Adrenal gland (tissue), 12 donors: Measurements from ENCODE around the gene MAGEF1. TPM values are rescaled to one million over a fixed set of nuclear protein-coding genes. Genes with fewer than 3 reads are reported as not detected.
"Not testable (repeated sequence)": the region's sequence is repeated elsewhere in the genome, so short reads cannot be mapped to it uniquely, and the experiment has no call there.

Experiments
- DNase-seq, 7 donors: peaks; one replicate each; pipeline ENCODE4 v3.0.0-alpha.2; 2019 to 2020
- H3K27ac ChIP-seq, 5 donors: fragments of 200-600 bp; sonication (generic) in 4 of 5; 1 replicate in 3 of 5; 2 replicates in 2 of 5; pipeline versions ENCODE4 v1.5.1 to v1.8.0; 2016 to 2020; ENCODE audit warnings: mild to moderate bottlenecking in 1 of 5
- H3K27me3 ChIP-seq: fragments of 200-600 bp; 2 replicates; pipeline ENCODE4 v1.8.0; 2021
- H3K36me3 ChIP-seq, 2 donors: fragments of 200-600 bp; replicated peaks in 1 of 2; 1 replicate in 1 of 2; 2 replicates in 1 of 2; pipeline versions ENCODE4 v1.5.1 to v1.8.0; 2018 to 2022
- H3K4me1 ChIP-seq, 2 donors: fragments of 200-600 bp; replicated peaks in 1 of 2; 1 replicate in 1 of 2; 2 replicates in 1 of 2; pipeline versions ENCODE4 v1.5.1 to v1.8.0; 2018 to 2021
- H3K4me3 ChIP-seq, 4 donors: fragments of 200-600 bp; sonication (generic) in 3 of 4; one replicate each; pipeline ENCODE4 v1.5.1; 2016 to 2018
- H3K9me3 ChIP-seq, 3 donors: fragments of 200-600 bp; sonication (generic) in 1 of 3; replicated peaks in 1 of 3; 1 replicate in 2 of 3; 2 replicates in 1 of 3; pipeline versions ENCODE4 v1.5.1 to v1.8.0; 2016 to 2021
- POLR2A ChIP-seq, 2 donors: fragments of 450-650 bp; IDR thresholded peaks; one replicate each; pipeline ENCODE4 v1.6.1; 2017; ENCODE audit warnings: antibody characterized with exemption in 2 of 2, mild to moderate bottlenecking in 2 of 2, moderate library complexity in 1 of 2
- WGBS, 4 donors: extraction: QIAGEN DNeasy Blood & Tissue Kit in 2 of 4; methylation state at CpG; one replicate each; pipeline versions ENCODE4 v1.1.5 to v1.1.7; 2013 to 2017; 5-methylcytosine and 5-hydroxymethylcytosine counted together
- intact Hi-C, 2 donors: fragments of 100-400 bp; cut with DNase I; formaldehyde crosslinking; loops; one replicate each; pipeline versions ENCODE4 v1.14.1 to v1.15.0; 2022 to 2023
- polyA plus RNA-seq, 3 donors: library from polyadenylated mRNA; stranded (reverse); fragments of 200-250 nt in 2 of 3; fragments of 350-450 nt in 1 of 3; fragmentation: Illumina TruSeq in 1 of 3; extraction: RNeasy Lipid Tissue Mini Kit (QIAGEN cat#74804) in 1 of 3; gene quantifications; one replicate each; pipeline ENCODE4 v1.2.3, GENCODE V29; 2013 to 2014
- total RNA-seq, 9 donors: library from RNA; depleted of rRNA in 4 of 9; stranded (reverse); fragments of >200 nt in 4 of 9; fragments of 120-200 nt in 1 of 9; fragmentation: NEBNext Ultra II Directional in 1 of 9; extraction: Animal tissue kit (Norgen Biotek cat#: 25700) in 1 of 9; gene quantifications; one replicate each; pipeline versions ENCODE4 v1.1.0 to v1.2.4, GENCODE V29; 2013 to 2023
- TF ChIP-seq, protein P1 (sequence below), 6 experiments: fragments of 450-650 bp in 4 of 6; fragments of 200-600 bp in 2 of 6; sonication (generic) in 1 of 6; IDR thresholded peaks; 1 replicate in 5 of 6; 2 replicates in 1 of 6; pipeline versions ENCODE4 v1.5.1 to v1.8.0; 2016 to 2021; ENCODE audit warnings: antibody characterized with exemption in 6 of 6, mild to moderate bottlenecking in 2 of 6, moderate library complexity in 1 of 6
- donor health status: healthy with polysubstance abuse.
- donor health status: Bipolar disorder and iron deficiency.
- donor health status: DM: yes; HTN: yes; CAD: no.
- donor health status: DM: no; HTN: no; CAD: no.
- donor health status: DM: no; HTN: no; CAD: no.
- donor health status: DM: yes; HTN: yes; CAD: no.

MAGEF1 gene
- total and polyA plus RNA-seq, 12 donors = 22.1 to 69.1 (median 36.3) TPM

DNA sequence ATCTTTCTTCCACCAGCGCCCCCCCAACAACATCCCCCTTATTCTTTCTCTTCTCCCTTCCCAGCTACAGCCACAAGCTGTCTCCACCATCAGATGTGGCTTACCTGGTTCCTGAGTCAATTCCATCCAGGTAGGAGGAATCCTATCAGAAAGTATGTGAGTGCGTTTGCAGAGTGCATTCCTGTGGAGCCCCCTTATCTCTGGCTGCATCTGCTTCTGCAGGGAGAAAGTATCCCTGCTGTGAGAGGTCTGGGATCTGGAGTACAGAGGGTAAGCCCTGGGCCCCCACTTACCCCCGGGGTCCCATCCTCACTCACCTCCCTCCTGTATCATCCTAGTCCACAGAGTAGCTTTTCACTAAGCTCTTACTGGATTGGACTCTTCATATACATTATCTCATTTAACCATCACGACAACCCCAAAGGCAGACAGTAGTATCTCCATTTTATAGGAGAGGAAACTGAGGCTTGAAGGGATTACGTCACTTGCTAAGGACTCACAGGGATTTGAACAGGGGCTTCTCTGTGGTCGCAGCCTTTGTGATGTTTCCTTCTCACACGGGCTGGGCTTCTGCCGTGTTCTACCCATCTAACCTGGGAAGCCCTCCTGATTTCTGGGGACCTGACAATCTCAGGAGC is 22.2 kb upstream of the MAGEF1 start:
- WGBS, 4 donors = 82 to 86% (median 84%) methylated on average over 8 of the region's 8 CpGs
- Histone ChIP-seq H3K27me3 (no peaks in the 10 kb centered on the region), H3K4me1 (no peaks in the 10 kb centered on the region), H3K4me3 (no peak overlapping the region), H3K27ac (no peak overlapping the region), H3K36me3 (no peaks in the 10 kb centered on the region), H3K9me3 (no peaks in the 10 kb centered on the region)
- TF ChIP-seq, protein P1, sequence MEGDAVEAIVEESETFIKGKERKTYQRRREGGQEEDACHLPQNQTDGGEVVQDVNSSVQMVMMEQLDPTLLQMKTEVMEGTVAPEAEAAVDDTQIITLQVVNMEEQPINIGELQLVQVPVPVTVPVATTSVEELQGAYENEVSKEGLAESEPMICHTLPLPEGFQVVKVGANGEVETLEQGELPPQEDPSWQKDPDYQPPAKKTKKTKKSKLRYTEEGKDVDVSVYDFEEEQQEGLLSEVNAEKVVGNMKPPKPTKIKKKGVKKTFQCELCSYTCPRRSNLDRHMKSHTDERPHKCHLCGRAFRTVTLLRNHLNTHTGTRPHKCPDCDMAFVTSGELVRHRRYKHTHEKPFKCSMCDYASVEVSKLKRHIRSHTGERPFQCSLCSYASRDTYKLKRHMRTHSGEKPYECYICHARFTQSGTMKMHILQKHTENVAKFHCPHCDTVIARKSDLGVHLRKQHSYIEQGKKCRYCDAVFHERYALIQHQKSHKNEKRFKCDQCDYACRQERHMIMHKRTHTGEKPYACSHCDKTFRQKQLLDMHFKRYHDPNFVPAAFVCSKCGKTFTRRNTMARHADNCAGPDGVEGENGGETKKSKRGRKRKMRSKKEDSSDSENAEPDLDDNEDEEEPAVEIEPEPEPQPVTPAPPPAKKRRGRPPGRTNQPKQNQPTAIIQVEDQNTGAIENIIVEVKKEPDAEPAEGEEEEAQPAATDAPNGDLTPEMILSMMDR (IDR thresholded peaks at IDR 0.05) = no peak
- TF ChIP-seq POLR2A (IDR thresholded peaks at IDR 0.05) = no peak
- DNase-seq = peak in 1 of 7 donors; percentile 2
- intact Hi-C loops = no loop called here

DNA sequence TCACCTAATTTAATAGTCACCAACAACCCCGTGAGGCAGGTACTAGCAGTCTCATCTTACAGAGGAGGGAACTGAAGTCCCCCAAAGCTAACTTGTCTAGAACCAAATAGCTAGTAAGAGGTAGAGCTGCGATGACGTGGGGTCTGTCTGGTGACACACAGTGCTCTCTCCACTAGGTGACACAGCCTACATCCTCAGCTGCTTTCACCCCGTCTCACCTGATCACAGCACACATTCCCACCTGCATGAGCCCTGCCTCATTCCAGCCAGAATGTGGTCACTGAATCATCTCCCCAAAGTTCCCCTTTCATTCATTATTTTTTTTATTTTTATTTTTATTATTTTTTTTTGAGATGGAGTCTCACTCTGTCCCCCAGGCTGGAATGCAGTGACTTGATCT is 21.3 kb upstream of the MAGEF1 start:
- Histone ChIP-seq H3K36me3 (no peaks in the 10 kb centered on the region), H3K9me3 (no peaks in the 10 kb centered on the region), H3K27me3 (no peaks in the 10 kb centered on the region), H3K4me3 (no peak overlapping the region), H3K27ac (no peak overlapping the region), H3K4me1 (no peaks in the 10 kb centered on the region)
- WGBS, 4 donors = 91 to 94% (median 92%) methylated on average over 4 of the region's 4 CpGs
- TF ChIP-seq, protein P1 (IDR thresholded peaks at IDR 0.05) = no peak
- no peak for TF ChIP-seq POLR2A (IDR thresholded peaks at IDR 0.05)
- intact Hi-C loops = no loop called here
- DNase-seq = peak in 1 of 7 donors; percentile 34

DNA sequence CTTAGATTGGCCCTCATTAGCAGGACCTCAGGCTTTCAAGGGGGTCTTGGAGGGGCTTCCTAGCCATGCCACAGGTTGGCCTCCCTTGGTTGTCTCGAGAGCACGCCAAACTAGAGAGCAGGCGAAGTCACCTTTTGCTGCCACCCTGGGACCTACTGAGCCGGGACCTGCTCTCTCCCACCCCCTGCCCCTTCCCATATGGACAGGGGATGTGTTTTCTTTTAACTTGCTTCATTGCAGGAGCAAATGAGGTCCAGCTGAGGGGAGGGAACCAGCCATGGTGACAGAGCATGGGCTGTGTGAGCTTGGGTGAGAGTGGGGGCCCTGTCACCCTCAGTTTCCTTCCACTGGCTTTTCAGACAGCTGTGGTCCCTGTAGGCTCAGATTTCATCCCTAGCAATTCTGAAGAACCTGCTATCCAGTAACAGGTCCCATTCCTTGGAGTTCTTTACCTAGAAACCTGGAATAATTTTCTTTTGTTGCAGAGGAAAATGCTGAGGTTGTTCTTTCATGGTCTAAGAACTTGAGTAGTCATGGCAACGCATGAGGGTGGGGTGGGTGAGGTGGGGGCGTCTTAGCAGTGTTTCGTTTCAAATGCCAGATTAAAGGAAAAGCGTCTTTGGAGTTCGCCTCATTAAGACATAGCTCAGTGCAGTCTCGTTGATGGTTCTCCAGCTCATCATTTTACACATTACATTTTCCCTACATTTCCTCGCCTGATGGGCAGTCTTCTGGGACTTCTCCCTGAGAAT is 20.1 kb upstream of the MAGEF1 start:
- Histone ChIP-seq H3K4me3 (no peak overlapping the region), H3K36me3 (no peaks in the 10 kb centered on the region), H3K4me1 (no peaks in the 10 kb centered on the region), H3K27me3 (no peaks in the 10 kb centered on the region), H3K27ac (no peak overlapping the region), H3K9me3 (no peaks in the 10 kb centered on the region)
- peak in 1 of 7 donors; percentile 15 for DNase-seq
- TF ChIP-seq, protein P1 (IDR thresholded peaks at IDR 0.05) = no peak
- 64 to 78% (median 74%) methylated on average over 7 to 11 of the region's 11 CpGs for WGBS, 4 donors
- intact Hi-C loops = no loop called here

DNA sequence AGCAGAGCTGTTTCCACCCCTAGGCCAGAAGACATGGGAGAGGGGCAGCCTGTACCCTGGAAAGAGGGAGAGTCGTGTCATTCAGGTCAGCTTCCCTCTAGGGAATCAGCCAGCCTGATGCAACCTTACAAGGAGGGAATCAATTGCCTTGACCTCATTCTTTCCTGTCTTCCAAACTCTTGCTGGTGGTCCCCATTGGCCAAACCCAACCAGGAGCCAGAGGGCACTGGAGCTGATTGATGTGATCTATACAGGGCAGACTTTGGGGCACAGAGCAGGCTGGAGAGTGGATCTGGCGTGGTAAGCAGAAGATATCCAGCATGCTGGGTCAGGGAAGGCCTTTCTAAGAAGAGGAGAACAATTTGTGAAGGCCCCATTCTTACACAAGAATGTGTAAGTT is 19.1 kb upstream of the MAGEF1 start:
- WGBS, 4 donors = 87 to 95% (median 93%) methylated on average over 2 of the region's 2 CpGs
- Histone ChIP-seq H3K4me3 (no peak overlapping the region), H3K27ac (no peak overlapping the region), H3K36me3 (no peaks in the 10 kb centered on the region), H3K9me3 (no peaks in the 10 kb centered on the region), H3K4me1 (no peaks in the 10 kb centered on the region), H3K27me3 (no peaks in the 10 kb centered on the region)
- intact Hi-C loops = no loop called here
- TF ChIP-seq, protein P1 (IDR thresholded peaks at IDR 0.05) = no peak
- no peak for TF ChIP-seq POLR2A (IDR thresholded peaks at IDR 0.05)
- DNase-seq = peak in 1 of 7 donors; percentile 17

DNA sequence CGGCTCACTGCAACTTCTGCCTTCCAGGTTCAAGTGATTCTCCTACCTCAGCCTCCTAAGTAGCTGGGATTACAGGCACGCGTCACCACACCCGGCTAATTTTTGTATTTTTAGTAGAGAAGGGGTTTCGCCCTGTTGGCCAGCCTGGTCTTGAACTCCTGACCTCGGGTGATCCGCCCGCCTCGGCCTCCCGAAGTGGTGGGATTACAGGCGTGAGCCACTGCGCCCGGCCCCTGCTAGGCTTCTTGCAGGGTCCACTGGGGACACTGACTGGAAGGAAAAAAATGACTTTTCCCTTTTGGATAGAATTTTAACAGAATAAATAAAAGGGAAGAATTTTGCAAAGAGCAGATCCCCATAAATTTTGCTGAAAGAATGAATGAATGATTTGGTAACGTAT is 17.3 kb upstream of the MAGEF1 start:
- intact Hi-C loops = loop anchor here in 1 of 2 donors (10.0 kb wide), 1 partner anchor 46 kb away; no protein-coding TSS in a partner anchor
- H3K9me3 ChIP-seq, H3K27ac ChIP-seq, H3K36me3 ChIP-seq, H3K4me1 ChIP-seq, H3K4me3 ChIP-seq, H3K27me3 ChIP-seq: not testable (repeated sequence)
- peak in 1 of 7 donors; percentile 14 for DNase-seq
- WGBS, 4 donors = 92 to 95% (median 92%) methylated on average over 13 to 14 of the region's 14 CpGs
